ENCODE results near the gene SFXN4.

GRCh38 chr10:119153661-119154060 is 11.9 kb downstream of the SFXN4 start:
- TF ChIP-seq CTCF (conservative IDR thresholded peaks at IDR 0.05) (no peak), EZH2 (IDR thresholded peaks at IDR 0.05; ENCODE audit: low read depth) (no peak)

Data from PC-9 (cell line).